ENCODE results near the gene IL21R. TPM values are rescaled to one million over a fixed set of nuclear protein-coding genes. Genes with fewer than 3 reads are reported as not detected.

The IL21R gene
- total and polyA plus RNA-seq, 2 donors (not counting 3 experiments of a cell fraction or from before 2014, with no cell fraction given), result 0.03 TPM; not detected in 1

- no peak overlapping the region for H3K27ac ChIP-seq (ENCODE audit: insufficient read depth, low read depth, low read length)
- intact Hi-C loops (cut with micrococcal nuclease), result no loop called here
- H3K79me2 ChIP-seq (ENCODE audit: control insufficient read depth, insufficient read depth, low read length), result no peaks in the 10 kb centered on the region
- H3K27me3 ChIP-seq (ENCODE audit: control insufficient read depth in 2 of 2, insufficient read depth in 2 of 2, low read length in 2 of 2), result no peaks in the 10 kb centered on the region
- H3K4me3 ChIP-seq (replicated peaks in 1 of 3; ENCODE audit: insufficient read depth in 1 of 3, low read depth in 1 of 3, low read length in 3 of 3), result no peak overlapping the region
- H3K36me3 ChIP-seq (ENCODE audit: control insufficient read depth in 2 of 2, extremely low read depth in 1 of 2, insufficient read depth in 2 of 2, low read length in 2 of 2), result no peaks in the 10 kb centered on the region
- no peak overlapping the region for H3K4me2 ChIP-seq (ENCODE audit: insufficient read depth, low read length)
- BruUV-seq (replicated peaks), result no TSS peak
- H2AFZ ChIP-seq (ENCODE audit: low read depth, low read length), result no peak overlapping the region
- DNase-seq (ENCODE audit: low read depth, low spot score) (no peak), FAIRE-seq (no peak)
- CTCF ChIA-PET, result interaction anchor here (1.2 to 2.5 kb wide), 2 partner anchors 214 to 269 kb away, joined by 4 to 7 read pairs; no protein-coding TSS in a partner anchor
- H3K9me3 ChIP-seq (replicated peaks; ENCODE audit: control insufficient read depth, insufficient read depth, low read length), result no peaks in the 10 kb centered on the region
- no peaks in the 10 kb centered on the region for H3K9me1 ChIP-seq (replicated peaks; ENCODE audit: control insufficient read depth, extremely low read depth, insufficient read depth, low read length)
- peaks cover 15% of the 10 kb centered on the region for H3K4me1 ChIP-seq (ENCODE audit: control insufficient read depth, extremely low read depth, insufficient read depth, low read length)
- H4K20me1 ChIP-seq (replicated peaks; ENCODE audit: control insufficient read depth, extremely low read depth, insufficient read depth, low read length), result no peaks in the 10 kb centered on the region
- no peak overlapping the region for H3K9ac ChIP-seq (replicated peaks; ENCODE audit: extremely low read depth, insufficient read depth, low read length)
- dilution Hi-C loops (cut with MboI; ENCODE audit: extremely low pct_ligation_motif_present, low sequenced_read_pairs), result no loop called here
- TF ChIP-seq MAX (IDR thresholded peaks at IDR 0.05; ENCODE audit: insufficient read depth, insufficient read length) (no peak), JUN (IDR thresholded peaks at IDR 0.05; ENCODE audit: borderline replicate concordance, insufficient read depth, insufficient read length, low read depth) (no peak), CTCF (IDR thresholded peaks at IDR 0.05; ENCODE audit: extremely low read depth in 1 of 2, insufficient read depth in 1 of 2, low read depth in 1 of 2, low read length in 2 of 2) (no peak), MYC (IDR thresholded peaks at IDR 0.05; ENCODE audit: low read depth, low read length) (no peak), GATA2 (IDR thresholded peaks at IDR 0.05; ENCODE audit: insufficient read depth, insufficient read length, low read depth, low read length) (no peak), FOS (IDR thresholded peaks at IDR 0.05; ENCODE audit: borderline replicate concordance, insufficient read depth, low read length) (no peak)
- POLR2A ChIA-PET, result no interaction called here
Measured at GRCh38 chr16:27448532-27449433, 46.8 kb downstream of the IL21R start.
